Stimulated activated CD8-positive, alpha-beta memory T cell treated with anti-CD3 and anti-CD28 coated beads, Interleukin-2, amount 100 ng/mL, for 48 hours (primary cell): ENCODE data around the gene LRPAP1.

Experiments used
- DNase-seq, 2 donors: peaks; one replicate each; pipeline ENCODE4 v3.0.0-alpha.2; 2020; ENCODE audit warnings: low read depth in 2 of 2

Gene LRPAP1

GRCh38 chr4:3532751-3533422 lies 665 bp upstream of the LRPAP1 start:
- no peak for DNase-seq

- DNase-seq: no peak
Observed at GRCh38 chr4:3531318-3531878, 824 bp downstream of the LRPAP1 start.

GRCh38 chr4:3530663-3531254 lies 1.5 kb downstream of the LRPAP1 start:
- no peak for DNase-seq

DNA sequence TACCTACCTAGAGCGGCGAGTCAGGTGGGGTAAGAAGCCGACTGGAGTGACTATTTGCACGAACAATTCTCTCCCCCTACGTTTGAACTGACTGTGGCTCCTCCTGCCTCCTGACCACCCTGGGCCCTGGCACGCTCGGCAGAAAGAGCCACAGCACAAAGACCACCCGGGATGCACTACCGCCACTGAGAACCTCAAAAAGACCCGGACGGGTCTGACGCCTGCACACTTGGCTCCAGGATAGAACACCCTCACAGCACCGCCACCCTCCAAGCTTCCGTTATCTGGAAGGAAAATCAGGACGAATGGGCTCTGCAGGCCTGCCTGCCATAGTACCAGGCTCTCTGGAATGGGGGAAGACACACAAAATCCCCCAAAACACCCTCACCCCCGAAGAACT lies 2.2 kb downstream of the LRPAP1 start:
- DNase-seq: no peak

- DNase-seq: no peak
Observed at GRCh38 chr4:3529363-3529762, 2.9 kb downstream of the LRPAP1 start.

- DNase-seq: no peak
Observed at GRCh38 chr4:3527914-3528876, 4.0 kb downstream of the LRPAP1 start.

DNA sequence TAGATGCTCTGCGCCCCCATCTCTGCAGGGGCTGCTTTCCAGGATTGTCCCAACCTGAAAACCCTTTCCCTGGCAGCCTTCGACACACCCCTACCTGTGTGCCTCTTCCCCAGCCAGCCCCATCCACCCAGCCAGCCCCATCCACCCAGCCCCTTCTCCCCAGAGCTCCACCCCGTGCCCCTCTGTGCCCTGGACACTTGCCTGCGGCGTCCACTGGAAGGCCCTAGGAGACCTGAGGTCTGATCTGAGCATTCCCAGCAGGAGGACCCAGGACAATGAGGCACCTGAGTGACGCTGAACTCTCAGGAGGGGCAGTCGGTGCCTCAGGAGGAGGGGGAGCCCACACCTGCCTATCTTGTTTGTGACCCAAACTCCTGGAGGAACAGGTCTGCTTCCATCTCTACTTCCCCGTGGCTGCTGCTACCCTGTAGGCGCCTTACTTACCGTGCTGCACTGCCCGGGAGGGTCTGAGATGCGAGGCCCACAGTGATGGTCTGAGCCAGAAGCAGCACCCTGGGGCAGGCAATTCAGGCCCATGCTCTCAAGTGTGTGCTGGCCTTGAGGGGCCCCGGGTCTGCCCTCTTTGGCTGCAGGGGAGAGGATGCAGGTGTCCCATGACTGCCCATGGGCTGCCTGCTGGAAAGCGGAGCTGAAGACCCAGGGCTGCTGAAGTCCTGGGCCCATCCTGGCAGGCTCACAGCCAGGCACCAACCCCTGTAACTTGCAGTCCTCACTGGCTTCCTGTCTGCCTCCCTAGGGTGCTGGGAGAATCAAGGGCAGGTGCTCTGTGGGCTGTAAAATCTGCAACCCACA lies 4.9 kb downstream of the LRPAP1 start:
- DNase-seq: no peak

DNA sequence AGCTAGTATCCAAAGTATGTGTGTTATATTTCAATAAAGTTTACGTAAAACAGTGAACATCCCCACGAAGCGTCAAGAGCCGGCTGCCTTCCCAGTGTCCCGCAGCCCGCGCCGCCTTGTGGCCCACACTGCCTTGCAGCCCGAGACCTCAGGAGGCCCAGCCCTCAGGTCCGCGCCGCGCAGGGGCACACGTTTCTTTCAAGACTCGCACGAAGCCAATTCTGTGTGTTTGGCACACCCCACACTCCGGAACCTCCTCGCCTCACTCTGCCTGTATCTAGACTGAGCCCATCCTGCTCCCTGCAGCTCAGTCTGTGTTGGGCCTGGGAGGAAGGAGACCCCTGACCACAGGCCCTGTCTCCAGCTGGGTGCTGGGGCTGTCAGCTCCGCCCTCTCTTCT lies 5.8 kb downstream of the LRPAP1 start:
- no peak for DNase-seq

DNA sequence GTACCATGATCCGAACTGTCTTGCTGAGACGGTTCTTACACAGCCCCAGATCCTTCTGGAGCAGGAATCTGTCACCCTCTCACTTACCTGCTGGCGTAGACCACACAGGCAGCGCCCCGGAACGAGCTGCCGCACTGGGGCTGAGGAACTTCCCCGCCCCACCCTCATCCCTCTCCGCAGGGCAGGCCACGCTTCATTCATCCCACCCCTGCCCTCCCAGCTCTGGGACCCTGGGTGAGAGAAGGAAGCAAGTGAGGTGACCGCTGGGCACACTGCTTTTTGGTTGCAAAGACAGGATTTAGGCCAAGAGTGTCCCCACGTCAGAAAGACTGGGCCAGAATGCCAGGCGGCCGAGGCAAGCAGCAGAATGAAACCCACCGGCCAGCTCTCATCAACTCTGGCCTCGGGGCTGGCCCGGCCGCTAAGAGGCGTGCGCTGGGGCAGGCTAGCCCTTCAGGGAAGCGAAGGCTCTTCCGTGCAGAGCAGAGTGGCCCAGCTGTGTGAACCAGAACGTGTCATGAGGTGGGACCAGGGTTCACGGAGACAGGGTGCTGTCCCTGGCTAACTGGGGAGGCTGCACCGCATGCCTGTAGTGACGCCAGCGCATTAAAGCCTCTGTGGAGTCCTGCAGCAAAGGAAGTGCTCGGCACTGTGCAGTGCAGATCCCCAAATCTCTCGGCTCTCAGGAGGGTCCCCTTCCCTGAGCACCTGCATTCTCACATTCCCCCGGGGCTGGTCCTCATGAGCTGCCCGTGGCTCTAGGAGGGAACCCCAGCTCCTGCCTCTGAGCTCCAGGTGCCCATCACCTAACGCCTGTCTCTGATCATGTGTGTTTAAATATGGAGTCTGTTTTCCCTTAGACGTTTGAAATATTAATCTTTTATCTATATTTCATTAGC lies 6.4 kb downstream of the LRPAP1 start:
- no peak for DNase-seq

DNA sequence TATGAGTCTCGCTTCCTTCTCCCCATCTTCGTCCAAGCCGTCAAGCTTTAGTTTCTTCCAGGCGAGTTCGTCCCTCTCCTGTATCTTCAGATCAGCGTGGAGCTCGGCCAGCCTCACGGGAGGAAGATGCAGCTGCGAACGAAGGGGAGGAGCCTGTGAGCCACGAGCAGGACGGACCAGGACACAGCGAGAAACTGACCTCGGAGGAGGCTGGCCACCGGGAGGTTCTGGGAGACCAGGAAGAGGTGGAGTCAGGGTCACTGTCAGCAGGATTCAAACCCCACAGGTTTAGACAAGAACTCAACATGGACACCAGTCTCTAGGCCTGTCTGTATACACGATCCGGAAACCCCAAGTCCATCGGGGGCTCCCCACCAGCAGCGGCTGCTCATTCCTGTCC lies 7.3 kb downstream of the LRPAP1 start:
- DNase-seq: no peak

- no peak for DNase-seq
Observed at GRCh38 chr4:3524349-3524748, 7.9 kb downstream of the LRPAP1 start.

DNA sequence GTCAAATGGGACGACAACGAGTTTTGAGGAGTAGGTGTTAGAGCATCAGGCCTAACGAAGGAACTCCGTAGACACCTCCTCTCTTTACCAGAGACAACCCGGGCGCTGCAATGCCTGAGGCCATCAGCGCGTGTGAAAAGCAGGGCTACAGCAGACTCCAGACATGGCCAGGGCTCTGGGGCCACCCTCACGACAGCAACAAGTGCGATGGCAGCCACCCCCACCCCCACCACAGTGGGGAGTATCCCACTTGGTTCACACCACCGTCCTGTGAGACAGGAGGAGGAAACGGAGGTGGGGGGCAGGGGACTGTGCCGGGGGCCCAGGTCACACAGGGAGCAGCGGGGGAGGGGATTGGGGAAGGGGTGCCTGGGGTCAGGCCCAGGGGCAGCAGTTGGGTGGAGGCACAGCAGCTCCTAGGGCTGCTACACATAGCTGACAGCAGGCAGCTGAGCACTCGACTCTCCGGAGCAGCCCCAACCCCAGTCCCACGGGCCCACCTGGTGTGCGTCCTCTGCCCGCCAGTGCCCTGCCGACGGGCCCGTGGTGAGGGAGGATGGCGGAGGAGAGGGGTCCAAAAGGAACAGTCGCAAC lies 8.5 kb downstream of the LRPAP1 start:
- DNase-seq: no peak

DNA sequence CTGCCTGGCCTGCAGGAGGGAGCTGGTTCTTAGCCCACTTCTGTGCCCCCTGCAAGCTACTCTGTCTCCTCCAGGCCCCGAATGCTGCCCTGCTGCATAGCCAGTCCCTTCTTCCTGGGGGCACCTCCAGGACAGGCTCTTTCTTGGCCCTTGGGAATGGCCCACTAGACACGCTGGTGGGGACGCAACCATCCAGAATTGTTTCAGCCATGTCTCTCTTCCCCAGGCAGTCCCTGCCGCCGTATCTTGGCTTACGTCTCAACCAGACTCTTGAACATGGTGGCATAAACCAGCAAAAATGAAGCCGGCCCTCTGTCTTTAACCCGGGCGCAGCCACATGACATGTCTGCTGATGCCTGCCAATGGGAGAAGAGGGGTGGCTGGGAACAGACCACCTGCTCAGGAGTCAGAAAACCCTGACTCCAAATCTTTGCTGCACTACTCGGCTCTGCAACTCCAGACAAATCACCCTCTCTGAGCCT lies 9.0 kb downstream of the LRPAP1 start:
- DNase-seq: no peak

DNA sequence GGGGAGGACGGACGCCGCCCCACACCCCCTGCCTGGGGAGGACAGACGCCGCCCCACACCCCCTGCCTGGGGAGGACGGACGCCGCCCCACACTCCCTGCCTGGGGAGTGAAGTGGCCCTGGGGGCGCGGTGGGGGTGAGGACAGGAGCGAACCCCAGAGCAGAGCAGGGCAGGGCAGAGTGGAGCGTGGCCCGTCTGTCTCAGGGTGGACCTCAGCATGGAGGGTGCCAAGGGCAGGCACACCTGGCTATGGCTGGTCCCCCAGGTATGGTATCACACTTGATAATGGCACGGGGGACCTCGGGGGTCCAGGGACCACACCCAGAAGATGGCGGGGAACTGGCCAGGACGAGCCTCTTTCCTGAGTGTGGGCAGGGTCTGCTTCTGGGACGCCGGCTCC lies 9.6 kb downstream of the LRPAP1 start:
- DNase-seq: no peak

GRCh38 chr4:3522326-3522640 lies 9.9 kb downstream of the LRPAP1 start:
- DNase-seq: no peak

- no peak for DNase-seq
Observed at GRCh38 chr4:3521621-3522325, 10.4 kb downstream of the LRPAP1 start.

DNA sequence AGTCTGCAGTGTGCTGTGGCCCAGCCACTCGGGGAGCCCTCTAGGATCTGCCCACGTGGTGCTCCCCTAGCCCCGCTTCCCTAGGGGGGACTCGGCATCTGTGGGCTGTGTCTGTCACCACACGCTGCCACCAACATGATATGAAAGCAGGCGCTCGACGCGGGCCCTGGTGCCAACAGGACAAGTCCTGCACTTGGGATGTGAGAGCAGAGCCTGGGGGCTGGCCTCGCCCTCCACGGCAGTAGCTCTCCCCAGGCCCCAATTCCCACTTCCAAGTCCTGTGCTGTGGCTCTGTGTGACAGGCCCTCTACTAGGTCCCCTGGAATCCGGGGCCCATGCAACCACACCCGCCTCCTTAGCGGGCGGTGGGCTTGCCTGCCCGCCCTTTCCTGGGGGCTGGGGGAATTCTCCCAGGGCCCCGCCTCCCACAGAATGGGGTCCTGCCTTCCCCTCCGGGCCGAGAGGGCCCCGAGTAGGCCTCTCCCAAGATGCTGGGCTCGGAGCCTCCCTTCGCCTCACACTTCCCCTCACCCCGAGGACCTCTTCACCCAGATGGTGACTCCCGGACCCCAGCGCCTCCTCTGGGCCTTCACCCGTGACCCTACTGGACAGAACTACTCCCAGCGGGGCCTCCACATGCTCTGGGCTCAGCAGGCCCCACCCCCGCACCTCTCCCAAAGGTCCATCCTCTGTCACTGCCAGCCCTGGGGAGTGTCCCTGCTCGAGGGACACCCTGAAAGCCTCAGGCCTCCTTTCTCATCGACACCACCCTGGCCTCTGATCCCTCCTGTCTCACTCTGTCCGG lies 11.2 kb downstream of the LRPAP1 start:
- DNase-seq: no peak

DNA sequence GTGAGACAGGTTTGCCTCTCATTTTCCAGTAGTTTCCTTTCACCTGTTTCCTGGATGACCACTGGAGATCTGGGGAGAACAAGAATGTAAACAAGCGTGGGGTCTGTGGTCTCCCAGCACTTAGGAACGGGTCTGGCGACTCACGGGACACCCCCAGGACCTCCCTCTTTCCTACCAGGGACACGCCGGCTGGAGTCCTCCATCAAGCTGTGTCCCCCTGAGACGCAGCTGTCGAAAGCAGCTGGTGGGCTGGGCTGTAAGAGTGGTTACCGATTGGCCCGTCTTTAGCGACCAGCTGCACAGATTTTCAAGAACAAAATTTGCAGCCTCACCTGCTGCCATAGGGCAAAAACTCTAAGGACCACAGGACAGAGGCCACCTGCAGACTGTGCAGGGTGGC lies 11.9 kb downstream of the LRPAP1 start:
- DNase-seq: no peak
